Measurements from ENCODE around the gene MFAP3L.
"Not testable (repeated sequence)": the region's sequence is repeated elsewhere in the genome, so short reads cannot be mapped to it uniquely, and the experiment has no call there.

MFAP3L gene

DNA sequence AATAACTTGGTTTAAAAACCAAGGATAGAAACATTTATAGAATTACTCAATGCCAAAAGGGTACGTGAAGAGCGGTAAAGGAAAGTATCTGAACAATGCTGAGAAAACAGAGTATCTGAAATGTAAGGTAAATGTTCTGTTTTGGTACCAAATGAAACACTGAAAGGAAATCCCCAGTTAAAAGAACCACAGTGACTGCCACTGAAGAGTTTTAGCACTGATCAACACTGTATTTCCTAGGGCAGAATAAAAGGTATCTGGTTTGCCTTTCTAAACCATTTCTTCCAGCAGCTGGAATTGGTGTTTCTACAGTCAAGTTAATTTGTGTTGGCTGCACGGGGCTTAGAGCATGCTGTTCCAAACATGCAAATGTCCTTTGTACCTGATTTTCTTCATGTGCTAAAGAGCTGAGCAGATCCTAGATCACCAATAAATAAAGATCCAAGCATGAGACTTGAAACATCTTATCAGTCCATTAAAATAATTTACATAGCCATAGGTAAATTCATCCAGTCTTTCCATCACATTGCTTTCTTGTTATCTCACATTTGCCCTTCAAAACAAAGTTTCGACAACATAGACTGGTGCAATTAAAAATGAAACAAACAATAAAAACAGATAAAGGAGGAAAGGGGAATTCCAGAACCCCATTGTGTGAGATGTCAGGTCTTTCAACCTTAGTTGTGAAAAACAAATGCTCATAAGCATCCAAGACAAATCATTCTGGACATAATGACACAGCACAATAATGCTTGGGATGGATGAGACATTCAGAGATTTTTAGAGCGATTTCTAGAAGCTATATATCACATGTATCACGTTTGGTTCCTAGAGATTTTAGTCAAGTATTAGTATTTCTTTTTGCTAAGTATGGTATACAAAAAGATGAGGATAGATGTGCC is 38.6 kb downstream of the MFAP3L start:
- no peak for DNase-seq (ENCODE audit: low spot score)

DNA sequence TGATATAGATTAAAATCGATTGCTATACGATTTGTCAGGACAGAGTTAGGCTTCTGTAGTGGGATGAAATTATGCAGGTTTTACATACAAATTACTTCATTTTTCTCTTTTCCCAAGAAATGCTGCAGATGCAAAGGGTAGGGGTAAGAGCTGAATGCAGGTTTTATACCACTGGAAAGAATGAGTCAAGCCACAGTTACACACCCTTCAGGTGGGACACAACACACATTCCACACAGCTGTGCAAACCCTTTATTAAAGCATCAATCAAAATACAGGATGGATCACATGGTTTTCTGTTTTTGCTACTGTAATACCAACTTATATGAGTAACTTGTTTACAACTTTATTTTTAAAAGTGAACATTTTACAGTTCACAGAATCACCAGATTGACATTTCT is 39.8 kb downstream of the MFAP3L start:
- no peak for DNase-seq (ENCODE audit: low spot score)

DNA sequence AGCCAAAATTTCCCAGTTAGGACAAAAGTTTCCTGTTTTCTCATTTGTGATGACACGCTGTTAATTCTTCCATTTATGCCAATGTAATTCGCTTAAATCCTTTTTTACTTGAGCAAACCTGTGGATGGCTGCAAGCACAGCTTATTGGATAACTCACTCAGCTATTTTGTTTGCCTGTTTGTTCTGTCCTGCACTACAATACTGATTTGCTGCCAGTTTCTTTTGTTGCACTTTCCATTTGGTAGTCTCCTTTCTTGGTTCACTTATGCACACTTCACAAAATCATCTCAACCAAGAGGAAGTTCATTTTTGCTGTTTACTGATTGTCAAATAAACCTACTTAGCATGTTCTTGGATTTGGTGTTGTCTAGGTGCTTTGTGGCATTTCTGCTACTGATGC is 40.3 kb downstream of the MFAP3L start:
- no peak for DNase-seq (ENCODE audit: low spot score)

GRCh38 chr4:169984745-169985144 is 41.5 kb downstream of the MFAP3L start:
- no peak for DNase-seq (ENCODE audit: low spot score)

DNA sequence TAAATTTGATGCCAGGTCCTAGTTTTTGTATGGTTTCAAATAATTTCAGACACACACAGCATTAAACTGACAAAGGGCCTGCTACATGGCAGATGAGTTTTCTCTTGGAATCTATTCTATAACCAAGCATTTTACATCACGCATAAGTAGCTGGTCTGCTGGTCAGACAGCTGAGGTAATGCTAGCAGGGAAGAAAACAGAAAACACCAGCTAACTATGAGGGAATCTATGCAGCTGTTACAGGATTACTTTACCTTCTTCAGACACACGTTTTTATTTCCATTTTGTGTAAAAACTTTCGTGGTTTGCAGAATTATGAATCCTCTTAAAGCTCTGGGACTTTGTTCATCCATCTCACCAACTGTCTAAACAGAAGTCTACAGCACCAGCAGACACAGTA is 42.0 kb downstream of the MFAP3L start:
- no peak for DNase-seq (ENCODE audit: low spot score)

GRCh38 chr4:169976951-169977350 is 49.2 kb downstream of the MFAP3L start:
- DNase-seq (ENCODE audit: low spot score): no peak

DNA sequence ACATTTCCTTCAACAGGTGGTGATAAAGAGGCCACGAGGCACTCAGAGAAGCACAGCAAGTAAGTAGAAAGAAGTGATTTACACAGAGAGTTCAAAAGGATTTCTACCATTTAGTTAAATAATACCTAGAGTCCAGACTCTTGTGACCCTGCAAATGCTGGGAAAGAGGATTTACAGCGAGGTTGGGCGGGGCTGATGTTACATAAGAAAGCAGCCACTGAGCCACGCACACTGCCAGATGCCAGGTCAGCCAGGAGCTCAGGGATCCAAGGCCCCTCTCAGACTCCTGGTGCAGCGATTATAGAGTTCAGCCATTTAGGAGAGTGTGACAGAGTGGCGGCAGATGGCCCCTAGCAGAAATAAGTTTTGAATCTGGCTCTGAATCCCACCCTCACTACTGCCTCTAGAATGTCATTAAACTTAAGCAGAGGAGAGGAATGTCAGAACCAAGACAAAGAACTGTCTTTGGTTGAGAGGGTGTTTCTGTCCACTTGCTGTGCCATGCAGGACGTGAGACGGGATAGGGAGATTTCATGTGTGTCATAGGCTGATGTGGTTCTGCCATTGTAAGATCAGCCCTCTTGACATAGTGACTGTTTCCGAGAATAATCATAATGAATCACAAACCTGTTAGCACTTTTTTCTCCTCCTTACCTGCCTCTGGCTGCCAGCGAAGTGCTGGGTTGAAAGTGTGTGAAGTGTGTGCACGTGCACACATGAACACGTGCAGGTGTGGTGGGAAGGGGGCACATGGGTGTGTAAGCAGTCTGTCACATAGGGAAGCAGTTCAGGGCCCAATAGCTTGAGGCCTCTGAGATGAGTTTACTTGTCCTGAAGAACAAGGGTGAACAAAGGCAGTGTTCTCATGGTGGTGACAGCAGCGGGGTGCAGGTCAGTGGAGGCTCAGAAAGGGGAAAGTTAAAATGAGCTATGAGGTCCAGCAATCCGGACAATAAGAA is 50.1 kb downstream of the MFAP3L start:
- no peak for DNase-seq (ENCODE audit: low spot score)

GRCh38 chr4:169975131-169975837 is 50.9 kb downstream of the MFAP3L start:
- DNase-seq (ENCODE audit: low spot score): no peak

- no peak for DNase-seq (ENCODE audit: low spot score)
Measured at GRCh38 chr4:169971456-169972015, 54.7 kb downstream of the MFAP3L start.

DNA sequence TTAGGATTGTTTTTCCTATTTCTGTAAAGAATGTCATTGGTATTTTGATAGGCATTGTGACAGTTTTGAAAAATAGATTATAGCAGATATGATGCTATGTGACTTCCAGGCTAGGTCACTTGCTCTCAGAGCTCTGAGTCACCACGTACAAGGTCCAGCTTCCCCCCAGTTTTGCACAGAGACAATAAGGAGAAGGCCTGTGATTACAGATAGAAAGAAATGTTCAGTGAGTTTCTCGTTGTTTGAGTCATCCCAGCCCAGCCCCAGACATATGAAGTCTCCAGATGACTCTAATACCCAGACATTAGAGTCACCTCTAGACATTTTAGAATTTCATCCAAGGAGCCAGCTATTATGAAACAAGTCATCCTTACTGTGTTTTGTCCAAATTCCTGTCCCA is 57.2 kb downstream of the MFAP3L start:
- DNase-seq (ENCODE audit: low spot score): no peak

- no peak for DNase-seq (ENCODE audit: low spot score)
Measured at GRCh38 chr4:169963998-169964397, 62.2 kb downstream of the MFAP3L start.

DNA sequence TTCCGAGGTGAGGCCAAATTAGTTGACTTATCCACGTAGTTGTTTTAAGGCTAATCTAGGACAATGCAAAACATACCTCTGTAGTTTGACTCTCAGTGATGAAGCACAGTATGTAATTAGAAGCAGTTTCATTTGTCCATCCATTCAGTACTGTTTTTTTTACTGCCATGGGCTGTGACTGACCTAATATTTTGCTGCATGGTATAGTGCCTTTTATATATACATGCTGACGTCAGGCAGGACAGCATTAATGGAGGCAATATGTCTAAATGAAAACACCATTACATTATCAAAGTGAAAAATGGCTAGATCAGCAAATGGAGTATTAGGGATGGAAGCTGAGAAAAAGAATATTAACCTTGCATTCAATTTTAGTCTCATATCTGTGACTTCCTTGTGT is 66.9 kb downstream of the MFAP3L start:
- DNase-seq (ENCODE audit: low spot score): no peak

DNA sequence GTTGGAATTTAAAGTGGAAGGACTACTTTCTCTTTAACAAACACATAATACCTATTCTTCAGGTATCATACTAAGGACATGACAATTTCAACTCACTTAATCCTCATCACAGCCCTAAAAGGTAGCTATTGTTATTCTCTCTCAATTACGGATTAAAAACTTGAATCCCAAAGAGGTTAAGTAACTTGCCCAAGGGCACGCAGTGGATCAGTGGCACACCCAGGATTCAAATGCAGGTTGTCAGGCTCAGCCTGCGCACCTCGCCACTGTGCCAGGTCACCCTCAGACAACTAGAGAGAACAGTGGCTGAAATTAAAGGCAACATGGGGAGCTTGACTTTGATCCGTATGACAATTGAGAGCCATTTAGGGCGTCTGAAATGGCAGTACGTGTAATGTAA is 67.6 kb downstream of the MFAP3L start:
- DNase-seq (ENCODE audit: low spot score): no peak

- no peak for DNase-seq (ENCODE audit: low spot score)
Measured at GRCh38 chr4:169957785-169958184, 68.4 kb downstream of the MFAP3L start.

DNA sequence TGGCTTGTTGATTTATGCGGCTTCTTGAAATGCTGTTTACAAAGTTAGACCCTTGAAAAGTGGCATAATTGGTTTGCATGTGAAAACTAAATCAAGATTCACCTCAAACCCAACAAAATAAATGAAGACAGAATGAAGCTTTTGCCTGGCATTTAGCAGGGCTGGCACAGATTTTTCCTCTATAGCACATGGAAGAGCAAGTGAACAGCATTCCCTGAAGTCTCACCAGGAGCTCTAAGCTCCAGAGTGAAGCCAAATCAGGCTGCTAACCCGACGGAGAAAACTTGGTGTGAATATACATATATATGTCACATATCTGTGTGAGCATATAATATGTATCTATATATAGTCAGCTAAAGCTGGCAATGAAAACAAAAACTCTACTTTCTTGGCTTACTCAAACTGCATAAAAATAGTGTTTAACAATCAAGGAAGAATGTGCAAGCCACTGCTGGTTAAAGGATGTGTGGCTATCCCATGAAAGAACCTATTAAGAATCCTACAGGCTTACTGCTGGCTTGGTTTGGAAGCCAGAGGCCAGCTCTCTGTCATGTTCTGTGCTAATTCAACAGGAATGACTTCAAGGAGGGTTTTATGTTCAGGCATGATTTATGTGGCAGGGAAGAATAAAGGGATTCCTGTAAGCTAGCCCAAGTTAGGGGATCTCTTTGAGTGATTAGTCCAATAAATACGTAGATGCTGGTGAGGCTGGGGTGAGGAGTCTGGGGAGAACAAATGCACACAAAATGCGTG is 69.9 kb downstream of the MFAP3L start:
- no peak for DNase-seq (ENCODE audit: low spot score)

DNA sequence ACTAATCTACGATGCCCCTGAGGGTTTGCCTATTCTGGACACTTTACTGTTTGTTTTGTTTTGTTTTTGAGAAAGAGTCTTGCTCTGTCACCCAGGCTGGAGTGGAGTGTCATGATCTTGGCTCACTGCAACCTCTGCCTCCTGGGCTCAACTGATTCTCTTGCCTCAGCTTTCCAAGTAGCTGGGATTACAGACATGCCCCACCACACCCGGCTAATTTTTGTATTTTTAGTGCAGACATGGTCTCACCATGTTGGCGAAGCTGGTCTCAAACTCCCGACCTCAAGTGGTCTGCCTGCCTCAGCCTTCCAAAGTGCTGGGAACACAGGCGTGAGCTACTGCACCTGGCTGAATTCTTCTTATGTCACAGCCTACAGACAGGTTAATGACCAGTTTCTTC is 70.7 kb downstream of the MFAP3L start:
- no peak for DNase-seq (ENCODE audit: low spot score)

DNA sequence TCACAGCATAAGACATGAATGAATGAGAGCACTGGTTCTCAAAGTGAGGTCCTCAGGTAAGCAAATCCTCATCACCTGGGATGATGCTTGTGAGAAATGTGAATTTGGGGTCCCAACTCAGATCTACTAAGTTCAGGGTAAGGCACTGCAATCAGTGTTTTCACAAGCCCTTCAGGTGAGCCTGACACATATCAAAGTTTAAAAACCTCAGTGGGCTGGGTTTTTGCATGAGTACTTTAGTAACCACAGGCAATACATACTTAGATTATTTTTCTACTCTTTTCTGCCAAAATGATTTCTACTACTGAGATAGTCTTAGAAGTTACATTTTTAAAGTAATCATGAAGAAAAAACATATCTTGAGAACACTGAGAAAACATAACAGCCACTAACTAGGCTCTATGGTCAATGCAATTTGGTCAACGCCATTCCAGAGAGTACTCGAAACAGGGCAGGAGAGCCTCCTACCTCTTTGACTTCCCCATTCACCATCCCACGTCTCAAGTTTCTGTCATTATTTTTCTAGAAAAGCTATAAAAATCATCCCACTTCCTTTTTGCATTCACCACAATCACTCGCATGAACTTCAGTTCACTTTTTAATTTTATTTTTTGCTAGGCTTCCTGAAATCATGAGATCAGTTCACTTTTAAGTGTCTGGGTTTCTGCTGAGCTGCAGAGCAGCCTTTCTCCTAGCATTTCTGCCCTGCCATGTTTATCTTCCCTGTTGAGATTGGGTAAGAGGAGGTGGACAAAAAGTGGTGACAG is 73.8 kb downstream of the MFAP3L start:
- DNase-seq (ENCODE audit: low spot score): no peak

- no peak for DNase-seq (ENCODE audit: low spot score)
Measured at GRCh38 chr4:169948271-169948670, 77.9 kb downstream of the MFAP3L start.

DNA sequence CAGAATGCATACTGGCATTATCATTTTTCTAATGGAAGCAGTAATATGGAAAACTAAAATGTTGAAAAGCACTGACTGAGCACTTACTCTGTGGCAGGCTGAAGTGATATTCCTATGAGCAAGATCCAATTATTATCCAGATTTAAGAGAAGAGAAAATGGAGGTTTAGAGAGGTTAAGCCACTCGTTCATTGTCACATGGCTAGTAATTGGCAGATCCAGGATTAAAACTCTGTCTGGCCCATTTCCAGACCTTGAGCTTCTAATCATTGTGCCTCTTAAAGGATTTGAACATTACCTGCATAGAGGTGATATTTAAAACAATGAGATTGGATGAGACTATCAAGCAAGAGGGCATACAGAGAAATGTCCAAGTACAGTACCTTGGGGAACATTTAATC is 80.6 kb downstream of the MFAP3L start:
- no peak for DNase-seq (ENCODE audit: low spot score)

GRCh38 chr4:169943601-169944000 is 82.6 kb downstream of the MFAP3L start:
- DNase-seq (ENCODE audit: low spot score): not testable (repeated sequence)
